ENCODE data around the gene SMIM28.

Gene SMIM28

DNA sequence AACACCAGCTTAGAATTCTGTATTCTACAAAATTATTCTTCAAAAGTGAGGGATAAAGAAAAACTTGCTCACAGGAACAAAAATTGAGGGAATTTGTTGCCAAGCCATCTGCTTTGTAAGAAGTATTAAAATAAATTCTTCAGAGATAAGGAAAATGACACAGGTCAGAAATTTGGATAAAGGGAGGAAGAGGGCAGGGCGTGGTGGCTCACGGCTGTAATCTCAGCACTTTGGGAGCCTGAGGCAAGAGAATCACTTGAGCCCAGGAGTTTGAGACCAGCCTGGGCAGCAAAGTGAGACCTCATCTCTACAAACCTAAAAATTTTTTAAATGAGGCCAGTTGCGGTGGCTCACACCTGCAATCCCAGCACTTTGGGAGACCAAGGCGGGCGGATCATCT lies 11.8 kb downstream of the SMIM28 start:
- H3K4me3 ChIP-seq (IDR thresholded peaks at IDR 0.05; ENCODE audit: insufficient read depth, low read depth, low read length), result no peak overlapping the region
- no peaks in the 10 kb centered on the region for H3K4me1 ChIP-seq (ENCODE audit: low read depth, poor library complexity, severe bottlenecking)
- TF ChIP-seq, protein P1, sequence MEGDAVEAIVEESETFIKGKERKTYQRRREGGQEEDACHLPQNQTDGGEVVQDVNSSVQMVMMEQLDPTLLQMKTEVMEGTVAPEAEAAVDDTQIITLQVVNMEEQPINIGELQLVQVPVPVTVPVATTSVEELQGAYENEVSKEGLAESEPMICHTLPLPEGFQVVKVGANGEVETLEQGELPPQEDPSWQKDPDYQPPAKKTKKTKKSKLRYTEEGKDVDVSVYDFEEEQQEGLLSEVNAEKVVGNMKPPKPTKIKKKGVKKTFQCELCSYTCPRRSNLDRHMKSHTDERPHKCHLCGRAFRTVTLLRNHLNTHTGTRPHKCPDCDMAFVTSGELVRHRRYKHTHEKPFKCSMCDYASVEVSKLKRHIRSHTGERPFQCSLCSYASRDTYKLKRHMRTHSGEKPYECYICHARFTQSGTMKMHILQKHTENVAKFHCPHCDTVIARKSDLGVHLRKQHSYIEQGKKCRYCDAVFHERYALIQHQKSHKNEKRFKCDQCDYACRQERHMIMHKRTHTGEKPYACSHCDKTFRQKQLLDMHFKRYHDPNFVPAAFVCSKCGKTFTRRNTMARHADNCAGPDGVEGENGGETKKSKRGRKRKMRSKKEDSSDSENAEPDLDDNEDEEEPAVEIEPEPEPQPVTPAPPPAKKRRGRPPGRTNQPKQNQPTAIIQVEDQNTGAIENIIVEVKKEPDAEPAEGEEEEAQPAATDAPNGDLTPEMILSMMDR (conservative IDR thresholded peaks at IDR 0.05; ENCODE audit: low read depth, low read length), result no peak
- no peak overlapping the region for H3K9ac ChIP-seq
- H3K27me3 ChIP-seq (ENCODE audit: insufficient read depth, low read depth), result no peaks in the 10 kb centered on the region
- H3K79me2 ChIP-seq (ENCODE audit: insufficient read depth, low read depth), result no peaks in the 10 kb centered on the region
- H3K4me2 ChIP-seq, result no peak overlapping the region
- no peaks in the 10 kb centered on the region for H3K36me3 ChIP-seq (ENCODE audit: insufficient read depth)
- H2AFZ ChIP-seq (ENCODE audit: low read depth), result no peak overlapping the region
- H4K20me1 ChIP-seq (ENCODE audit: insufficient read depth), result no peaks in the 10 kb centered on the region
- H3K27ac ChIP-seq, result no peak overlapping the region

GRCh38 chr6:138393871-138394783 lies 16.4 kb downstream of the SMIM28 start:
- Histone ChIP-seq H3K4me2 (no peak overlapping the region), H3K27ac (no peak overlapping the region), H3K4me1 (ENCODE audit: low read depth, poor library complexity, severe bottlenecking) (no peaks in the 10 kb centered on the region), H3K36me3 (ENCODE audit: insufficient read depth) (no peaks in the 10 kb centered on the region), H2AFZ (ENCODE audit: low read depth) (no peak overlapping the region), H4K20me1 (ENCODE audit: insufficient read depth) (no peaks in the 10 kb centered on the region), H3K4me3 (IDR thresholded peaks at IDR 0.05; ENCODE audit: insufficient read depth, low read depth, low read length) (no peak overlapping the region), H3K27me3 (ENCODE audit: insufficient read depth, low read depth) (no peaks in the 10 kb centered on the region), H3K79me2 (ENCODE audit: insufficient read depth, low read depth) (no peaks in the 10 kb centered on the region), H3K9ac (no peak overlapping the region)
- TF ChIP-seq, protein P1 (conservative IDR thresholded peaks at IDR 0.05; ENCODE audit: low read depth, low read length), result no peak

- no peaks in the 10 kb centered on the region for H3K27me3 ChIP-seq (ENCODE audit: insufficient read depth, low read depth)
- no peak overlapping the region for H2AFZ ChIP-seq (ENCODE audit: low read depth)
- TF ChIP-seq, protein P1 (conservative IDR thresholded peaks at IDR 0.05; ENCODE audit: low read depth, low read length), result no peak
These were observed 19.0 kb downstream of the SMIM28 start for GRCh38 chr6:138396709-138397108.

GRCh38 chr6:138397128-138398122 lies 19.7 kb downstream of the SMIM28 start:
- no peaks in the 10 kb centered on the region for H4K20me1 ChIP-seq (ENCODE audit: insufficient read depth)
- no peaks in the 10 kb centered on the region for H3K79me2 ChIP-seq (ENCODE audit: insufficient read depth, low read depth)
- H3K27ac ChIP-seq, result no peak overlapping the region
- no peak overlapping the region for H3K9ac ChIP-seq
- H3K27me3 ChIP-seq (ENCODE audit: insufficient read depth, low read depth), result no peaks in the 10 kb centered on the region
- H3K36me3 ChIP-seq (ENCODE audit: insufficient read depth), result no peaks in the 10 kb centered on the region
- H2AFZ ChIP-seq (ENCODE audit: low read depth), result no peak overlapping the region
- no peak overlapping the region for H3K4me2 ChIP-seq
- TF ChIP-seq, protein P1 (conservative IDR thresholded peaks at IDR 0.05; ENCODE audit: low read depth, low read length), result no peak
- no peaks in the 10 kb centered on the region for H3K4me1 ChIP-seq (ENCODE audit: low read depth, poor library complexity, severe bottlenecking)
- H3K4me3 ChIP-seq (IDR thresholded peaks at IDR 0.05; ENCODE audit: insufficient read depth, low read depth, low read length), result no peak overlapping the region

More at GRCh38 chr6:138396709-138397108, 19.0 kb downstream of the SMIM28 start:
- Histone ChIP-seq H3K9ac (no peak overlapping the region), H3K4me2 (no peak overlapping the region), H3K36me3 (ENCODE audit: insufficient read depth) (no peaks in the 10 kb centered on the region), H3K4me1 (ENCODE audit: low read depth, poor library complexity, severe bottlenecking) (no peaks in the 10 kb centered on the region), H3K79me2 (ENCODE audit: insufficient read depth, low read depth) (no peaks in the 10 kb centered on the region), H3K27ac (no peak overlapping the region), H4K20me1 (ENCODE audit: insufficient read depth) (no peaks in the 10 kb centered on the region), H3K4me3 (IDR thresholded peaks at IDR 0.05; ENCODE audit: insufficient read depth, low read depth, low read length) (no peak overlapping the region)

Data from KMS-11 (cell line).